SU-DHL-6 (cell line): ENCODE results near the gene ADPRHL1.

ENCODE experiments used
- EZH2phosphoT487 ChIP-seq: fragments of 200-600 bp; sonication (generic), shearing (Covaris generic); conservative IDR thresholded peaks from 2 replicates; pipeline ENCODE4 v1.6.1; 2018; ENCODE audit warnings: mild to moderate bottlenecking, antibody characterized with exemption, low read length, moderate library complexity, mixed read lengths
- TF ChIP-seq, protein P1 (sequence below): fragments of 200-600 bp; sonication (generic); IDR thresholded peaks from one replicate; pipeline ENCODE4 v1.5.1; 2017; ENCODE audit warnings: antibody characterized with exemption, mild to moderate bottlenecking, low read length, moderate library complexity; ENCODE audit not compliant: insufficient read depth, poor library complexity, severe bottlenecking

- TF ChIP-seq, protein P1, sequence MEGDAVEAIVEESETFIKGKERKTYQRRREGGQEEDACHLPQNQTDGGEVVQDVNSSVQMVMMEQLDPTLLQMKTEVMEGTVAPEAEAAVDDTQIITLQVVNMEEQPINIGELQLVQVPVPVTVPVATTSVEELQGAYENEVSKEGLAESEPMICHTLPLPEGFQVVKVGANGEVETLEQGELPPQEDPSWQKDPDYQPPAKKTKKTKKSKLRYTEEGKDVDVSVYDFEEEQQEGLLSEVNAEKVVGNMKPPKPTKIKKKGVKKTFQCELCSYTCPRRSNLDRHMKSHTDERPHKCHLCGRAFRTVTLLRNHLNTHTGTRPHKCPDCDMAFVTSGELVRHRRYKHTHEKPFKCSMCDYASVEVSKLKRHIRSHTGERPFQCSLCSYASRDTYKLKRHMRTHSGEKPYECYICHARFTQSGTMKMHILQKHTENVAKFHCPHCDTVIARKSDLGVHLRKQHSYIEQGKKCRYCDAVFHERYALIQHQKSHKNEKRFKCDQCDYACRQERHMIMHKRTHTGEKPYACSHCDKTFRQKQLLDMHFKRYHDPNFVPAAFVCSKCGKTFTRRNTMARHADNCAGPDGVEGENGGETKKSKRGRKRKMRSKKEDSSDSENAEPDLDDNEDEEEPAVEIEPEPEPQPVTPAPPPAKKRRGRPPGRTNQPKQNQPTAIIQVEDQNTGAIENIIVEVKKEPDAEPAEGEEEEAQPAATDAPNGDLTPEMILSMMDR: no peak
- TF ChIP-seq EZH2phosphoT487: no peak
These were observed 38.7 kb upstream of the ADPRHL1 start for GRCh38 chr13:113491982-113492381.
